ENCODE measurements around the gene CGGBP1.

DNA sequence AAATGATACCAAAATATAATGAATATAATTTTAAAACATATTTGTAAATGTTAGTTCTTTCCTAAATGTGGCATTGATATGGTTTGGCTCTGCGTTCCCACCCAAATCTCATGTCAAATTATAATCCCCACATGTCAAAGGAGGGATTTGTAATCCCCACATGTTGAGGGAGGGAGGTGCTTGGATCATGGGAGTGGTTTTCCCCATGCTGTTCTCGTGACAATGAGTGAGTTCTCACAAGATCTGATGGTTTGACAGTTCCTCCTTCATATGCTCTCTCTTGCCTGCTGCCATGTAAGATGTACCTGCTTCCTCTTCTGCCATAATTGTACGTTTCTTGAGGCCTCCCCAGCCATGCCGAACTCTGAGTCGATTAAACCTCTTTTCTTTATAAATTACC lies 12.0 kb downstream of the CGGBP1 start:
- TF ChIP-seq REST (IDR thresholded peaks at IDR 0.05; ENCODE audit: insufficient read depth in 1 of 2, low read depth in 2 of 2, low read length in 2 of 2) (no peak), POLR2AphosphoS5 (IDR thresholded peaks at IDR 0.05; ENCODE audit: low read depth, low read length) (no peak), TAF1 (IDR thresholded peaks at IDR 0.05; ENCODE audit: borderline replicate concordance, insufficient read depth, low read length) (no peak), SIN3A (IDR thresholded peaks at IDR 0.05; ENCODE audit: borderline replicate concordance, insufficient read depth, low read length) (no peak), FOXP2 (optimal IDR thresholded peaks at IDR 0.05; ENCODE audit: borderline replicate concordance, extremely low read depth, extremely low read length, insufficient read depth) (no peak)
